Stimulated activated CD4-positive, alpha-beta T cell treated with anti-CD3 and anti-CD28 coated beads, Interleukin-12 subunit alpha, Interleukin-12 subunit beta, amount 100 ng/mL, for 48 hours (primary cell): Measurements from ENCODE around the gene ENDOV.
A peak's percentile ranks its signal among the peaks of the same experiment; 100 is the strongest.

Source experiments
- DNase-seq, 3 donors: peaks; one replicate each; pipeline ENCODE4 v3.0.0-alpha.2; 2020; ENCODE audit warnings: low read depth in 2 of 3, low spot score in 1 of 3

ENDOV gene

GRCh38 chr17:80465327-80465974 lies 50.5 kb downstream of the ENDOV start:
- no peak for DNase-seq

GRCh38 chr17:80466188-80466705 lies 51.3 kb downstream of the ENDOV start:
- no peak for DNase-seq

GRCh38 chr17:80468242-80468641 lies 53.3 kb downstream of the ENDOV start:
- DNase-seq: no peak

GRCh38 chr17:80468781-80469493 lies 54.0 kb downstream of the ENDOV start:
- DNase-seq: no peak

GRCh38 chr17:80469667-80470066 lies 54.7 kb downstream of the ENDOV start:
- DNase-seq: no peak

GRCh38 chr17:80470603-80471002 lies 55.6 kb downstream of the ENDOV start:
- DNase-seq: no peak

GRCh38 chr17:80471922-80472321 lies 57.0 kb downstream of the ENDOV start:
- no peak for DNase-seq

- DNase-seq: no peak
These were observed 58.0 kb downstream of the ENDOV start for GRCh38 chr17:80472996-80473395.

- no peak for DNase-seq
These were observed 58.7 kb downstream of the ENDOV start for GRCh38 chr17:80473701-80474100.

GRCh38 chr17:80474231-80474960 lies 59.4 kb downstream of the ENDOV start:
- DNase-seq: no peak

- DNase-seq: no peak
These were observed 60.3 kb downstream of the ENDOV start for GRCh38 chr17:80474961-80475909.

GRCh38 chr17:80475910-80476876 lies 61.2 kb downstream of the ENDOV start, which contains the start of gene NPTX1:
Gene NPTX1 (minus strand): TSS chr17:80476607. CDS start chr17:80476446, 161 bp downstream.
- no peak for DNase-seq

- DNase-seq: no peak
These were observed 62.1 kb downstream of the ENDOV start for GRCh38 chr17:80476877-80477646.

GRCh38 chr17:80477647-80478478 lies 62.9 kb downstream of the ENDOV start:
- peak in 1 of 3 donors; percentile 35 for DNase-seq

GRCh38 chr17:80478487-80479245 lies 63.7 kb downstream of the ENDOV start:
- no peak for DNase-seq

- no peak for DNase-seq
These were observed 64.2 kb downstream of the ENDOV start for GRCh38 chr17:80479246-80479566.

- DNase-seq: no peak
These were observed 65.3 kb downstream of the ENDOV start for GRCh38 chr17:80480248-80480647.
